K562 (cell line): ENCODE results near the gene CCDC159. TPM values are rescaled to one million over a fixed set of nuclear protein-coding genes. Genes with fewer than 3 reads are reported as not detected.
A peak's percentile ranks its signal among the peaks of the same experiment; 100 is the strongest.

Source experiments
- CBFA2T3 ChIP-seq: fragments of 450-650 bp; IDR thresholded peaks from 2 replicates; pipeline ENCODE4 v1.6.1; 2017
- CBX1 ChIP-seq: sonication (generic); IDR thresholded peaks from 2 replicates; pipeline ENCODE4 v1.6.1; 2016; ENCODE audit warnings: antibody characterized with exemption, low read depth, mild to moderate bottlenecking
- CHAMP1 ChIP-seq: fragments of 450-650 bp; IDR thresholded peaks from 2 replicates; pipeline ENCODE4 v1.6.1; 2016; ENCODE audit warnings: mild to moderate bottlenecking
- HDAC1 ChIP-seq, 2 experiments: fragments of 450-650 bp; IDR thresholded peaks; 2 replicates each; pipeline ENCODE4 v1.6.1; 2016 to 2017; ENCODE audit warnings: inconsistent platforms in 1 of 2, mild to moderate bottlenecking in 1 of 2, moderate library complexity in 1 of 2
- HEY1 ChIP-seq: fragments of 250-450 bp; sonication (Bioruptor Pico); IDR thresholded peaks from 2 replicates; pipeline ENCODE4 v1.5.0; 2020; ENCODE audit warnings: mild to moderate bottlenecking, moderate library complexity, borderline replicate concordance
- PHF8 ChIP-seq: fragments of 200-600 bp; sonication (generic); IDR thresholded peaks from 2 replicates; pipeline ENCODE4 v1.6.1; 2012; ENCODE audit warnings: mixed run types, mild to moderate bottlenecking, inconsistent platforms, low read length, moderate library complexity, borderline replicate concordance
- POLR2A ChIP-seq: fragments of 450-650 bp; conservative IDR thresholded peaks from 2 replicates; pipeline ENCODE4 v1.6.1; 2016
- VEZF1 ChIP-seq: fragments of 200-800 bp; sonication (Bioruptor generic); IDR thresholded peaks from 2 replicates; pipeline ENCODE4 v1.6.1; 2017; ENCODE audit warnings: missing genetic modification characterization, missing compliant biosample characterization
- ZFX ChIP-seq: sonication (generic); formaldehyde crosslinking; IDR thresholded peaks from 2 replicates; pipeline ENCODE4 v1.8.0; 2022; ENCODE audit warnings: mild to moderate bottlenecking, missing genetic modification reagents, moderate library complexity
- ZMIZ1 ChIP-seq, 2 experiments: fragments of 150-350 bp in 1 of 2; IDR thresholded peaks; 2 replicates each; pipeline ENCODE4 v1.6.1; 2012 to 2016; ENCODE audit warnings: low read depth in 2 of 2, low read length in 2 of 2, mild to moderate bottlenecking in 1 of 2, moderate library complexity in 1 of 2
- ZNF740 ChIP-seq, 3 experiments: fragments of 200-800 bp in 1 of 3; sonication (Bioruptor generic) in 1 of 3; sonication (generic) in 1 of 3; formaldehyde crosslinking in 1 of 3; IDR thresholded peaks; 2 replicates each; pipeline versions ENCODE4 v1.6.1 to v1.8.0; 2016 to 2022; ENCODE audit warnings: mild to moderate bottlenecking in 2 of 3, missing compliant biosample characterization in 2 of 3, missing genetic modification characterization in 2 of 3, missing genetic modification reagents in 1 of 3
- polyA plus RNA-seq, 8 experiments: library from polyadenylated mRNA; depleted of rRNA in 4 of 8; stranded (reverse) in 5 of 8; unstranded in 3 of 8; fragments of >200 nt; fragmentation: Nextera tagmentation in 2 of 8; fragmentation: Illumina TruSeq in 1 of 8; extraction: Ambion mirVana in 2 of 8; extraction: Trizol in 1 of 8; gene quantifications; 2 replicates each; pipeline versions ENCODE4 v1.2.1 to v1.2.3, GENCODE V29; 2011 to 2014; ENCODE audit warnings: inconsistent platforms in 1 of 8, missing spikeins in 1 of 8
- total RNA-seq, 7 experiments: library from RNA; depleted of rRNA in 6 of 7; stranded (reverse); fragments of >200 nt in 6 of 7; fragmentation: Illumina TruSeq in 2 of 7; extraction: Trizol in 2 of 7; gene quantifications; 2 replicates each; pipeline versions ENCODE4 v1.2.1 to v1.2.3, GENCODE V29; 2011 to 2021; ENCODE audit warnings: low replicate concordance in 1 of 7

CCDC159 gene
- total and polyA plus RNA-seq, 9 of the 15 experiments (the other 6 are each of a cell fraction or from before 2014, with no cell fraction given) = 0.68 to 10.1 (median 4.7) TPM

GRCh38 chr19:11339254-11340098 is 6.8 kb upstream of the CCDC159 start, which contains the start of gene RAB3D (continued):
- TF ChIP-seq ZMIZ1 (IDR thresholded peaks at IDR 0.05; ENCODE audit: low read depth in 2 of 2, low read length in 2 of 2) (peak in 1 of 2 experiments; percentile 32; a peak in 1 of 4 replicates), POLR2A (0 out of 2 replicates have a peak, but pooled peaks have one; percentile 25), PHF8 (peak; percentile 64; the same call in 1 of the 2 replicates), ZFX (CRISPR knock-in tag) (peak; percentile 13; the same call in 1 of the 2 replicates), VEZF1 (CRISPR knock-in tag) (peak; percentile 75), ZNF740 (CRISPR knock-in tag; IDR thresholded peaks at IDR 0.05) (no peak), ZNF740 (tag; IDR thresholded peaks at IDR 0.05) (no peak), CBFA2T3 (0 out of 2 replicates have a peak, but pooled peaks have one; percentile 9), HDAC1 (IDR thresholded peaks at IDR 0.05) (peak in 1 of 2 experiments; percentile 16; a peak in 1 of 4 replicates), CBX1 (peak; percentile 23; the same call in 1 of the 2 replicates), CHAMP1 (no peak), HEY1 (no peak)
